HG02973 (cell line): ENCODE measurements around the gene KIAA0319L.
"Not testable (repeated sequence)": the region's sequence is repeated elsewhere in the genome, so short reads cannot be mapped to it uniquely, and the experiment has no call there.

Experiments used
- ATAC-seq: cut with Tn5 transposase; IDR thresholded peaks from one replicate; pipeline ENCODE4 v1.9.1; 2021; ENCODE audit warnings: moderate library complexity; ENCODE audit not compliant: unreplicated experiment

The KIAA0319L gene

DNA sequence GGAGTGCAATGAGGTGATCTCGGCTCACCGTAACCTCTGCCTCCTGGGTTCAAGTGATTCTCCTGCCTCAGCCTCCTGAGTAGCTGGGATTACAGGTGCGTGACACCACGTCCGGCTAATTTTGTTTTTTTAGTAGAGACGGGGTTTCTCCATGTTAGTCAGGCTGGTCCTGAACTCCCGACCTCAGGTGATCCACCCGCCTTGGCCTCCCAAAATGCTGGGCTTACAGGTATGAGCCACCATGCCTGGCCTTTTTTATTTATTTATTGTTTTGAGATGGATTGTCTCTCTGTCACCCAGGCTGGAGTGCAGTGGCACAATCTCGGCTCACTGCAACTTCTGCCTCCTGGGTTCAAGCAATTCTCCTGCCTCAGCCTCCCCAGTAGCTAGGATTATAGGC, 24.4 kb upstream of the KIAA0319L start:
- ATAC-seq: not testable (repeated sequence)

DNA sequence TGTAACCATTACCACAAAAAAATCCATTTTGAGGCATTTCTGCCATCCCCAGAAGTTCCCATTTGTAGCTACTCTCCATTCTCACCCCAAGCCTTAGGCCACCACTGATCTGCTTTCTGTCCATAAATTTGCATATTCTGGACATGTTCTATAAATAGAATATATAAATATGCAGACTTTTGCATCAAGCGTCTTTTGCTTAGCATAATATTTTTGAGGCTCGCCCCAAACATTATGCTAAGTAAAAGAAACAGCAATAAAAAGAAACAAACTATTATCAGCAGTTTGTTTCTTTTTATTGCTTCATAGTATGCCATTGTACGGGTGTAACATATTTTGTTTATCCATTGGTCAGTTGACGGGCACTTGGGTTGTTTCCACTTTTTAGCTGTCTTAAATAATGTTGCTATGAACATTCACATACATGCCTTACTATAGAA, 23.8 kb upstream of the KIAA0319L start:
- ATAC-seq: no peak

DNA sequence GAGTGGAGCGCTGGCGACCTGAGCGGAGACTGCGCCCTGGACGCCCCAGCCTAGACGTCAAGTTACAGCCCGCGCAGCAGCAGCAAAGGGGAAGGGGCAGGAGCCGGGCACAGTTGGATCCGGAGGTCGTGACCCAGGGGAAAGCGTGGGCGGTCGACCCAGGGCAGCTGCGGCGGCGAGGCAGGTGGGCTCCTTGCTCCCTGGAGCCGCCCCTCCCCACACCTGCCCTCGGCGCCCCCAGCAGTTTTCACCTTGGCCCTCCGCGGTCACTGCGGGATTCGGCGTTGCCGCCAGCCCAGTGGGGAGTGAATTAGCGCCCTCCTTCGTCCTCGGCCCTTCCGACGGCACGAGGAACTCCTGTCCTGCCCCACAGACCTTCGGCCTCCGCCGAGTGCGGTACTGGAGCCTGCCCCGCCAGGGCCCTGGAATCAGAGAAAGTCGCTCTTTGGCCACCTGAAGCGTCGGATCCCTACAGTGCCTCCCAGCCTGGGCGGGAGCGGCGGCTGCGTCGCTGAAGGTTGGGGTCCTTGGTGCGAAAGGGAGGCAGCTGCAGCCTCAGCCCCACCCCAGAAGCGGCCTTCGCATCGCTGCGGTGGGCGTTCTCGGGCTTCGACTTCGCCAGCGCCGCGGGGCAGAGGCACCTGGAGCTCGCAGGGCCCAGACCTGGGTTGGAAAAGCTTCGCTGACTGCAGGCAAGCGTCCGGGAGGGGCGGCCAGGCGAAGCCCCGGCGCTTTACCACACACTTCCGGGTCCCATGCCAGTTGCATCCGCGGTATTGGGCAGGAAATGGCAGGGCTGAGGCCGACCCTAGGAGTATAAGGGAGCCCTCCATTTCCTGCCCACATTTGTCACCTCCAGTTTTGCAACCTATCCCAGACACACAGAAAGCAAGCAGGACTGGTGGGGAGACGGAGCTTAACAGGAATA, 20.1 kb upstream of the KIAA0319L start:
- ATAC-seq: no peak

- not testable (repeated sequence) for ATAC-seq
Observed at GRCh38 chr1:35576766-35577070, 19.5 kb upstream of the KIAA0319L start.

DNA sequence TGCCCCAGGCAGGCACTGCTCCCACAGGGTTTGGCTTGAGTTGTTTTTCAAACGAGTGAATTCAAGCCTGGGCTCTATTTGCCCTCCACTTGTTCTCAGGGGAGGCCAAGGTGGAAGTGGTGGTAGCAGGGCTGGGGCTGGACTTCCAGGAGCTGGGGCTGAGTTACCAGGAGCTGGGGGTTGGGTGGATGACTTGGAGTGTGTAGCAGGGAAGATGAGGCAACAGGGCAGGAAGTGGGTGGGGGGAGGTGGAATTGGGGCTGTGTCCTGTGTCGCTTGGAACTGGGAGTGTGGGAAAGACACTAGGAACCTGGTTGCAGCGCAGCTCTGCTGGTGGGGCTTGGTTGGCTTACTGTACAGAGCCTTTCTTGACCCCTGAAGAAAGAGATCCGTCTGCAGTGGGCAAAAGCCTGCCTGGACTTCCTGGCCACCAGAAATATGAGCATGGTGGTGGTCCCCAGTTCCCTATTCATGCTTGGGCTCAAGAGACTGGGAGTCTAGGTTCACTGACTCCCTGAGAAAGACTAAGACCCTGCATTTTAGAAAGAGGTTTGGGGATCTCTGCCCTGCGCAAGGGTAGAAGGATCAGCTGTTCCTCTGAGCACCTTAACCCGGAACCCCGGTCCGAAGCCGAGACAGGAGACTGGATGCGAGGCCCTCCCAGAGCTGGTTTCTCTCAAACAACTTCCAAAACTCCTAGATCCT, 19.0 kb upstream of the KIAA0319L start:
- no peak for ATAC-seq

GRCh38 chr1:35575416-35575958, 18.3 kb upstream of the KIAA0319L start:
- ATAC-seq: no peak

- no peak for ATAC-seq
Observed at GRCh38 chr1:35574655-35575415, 17.6 kb upstream of the KIAA0319L start.

DNA sequence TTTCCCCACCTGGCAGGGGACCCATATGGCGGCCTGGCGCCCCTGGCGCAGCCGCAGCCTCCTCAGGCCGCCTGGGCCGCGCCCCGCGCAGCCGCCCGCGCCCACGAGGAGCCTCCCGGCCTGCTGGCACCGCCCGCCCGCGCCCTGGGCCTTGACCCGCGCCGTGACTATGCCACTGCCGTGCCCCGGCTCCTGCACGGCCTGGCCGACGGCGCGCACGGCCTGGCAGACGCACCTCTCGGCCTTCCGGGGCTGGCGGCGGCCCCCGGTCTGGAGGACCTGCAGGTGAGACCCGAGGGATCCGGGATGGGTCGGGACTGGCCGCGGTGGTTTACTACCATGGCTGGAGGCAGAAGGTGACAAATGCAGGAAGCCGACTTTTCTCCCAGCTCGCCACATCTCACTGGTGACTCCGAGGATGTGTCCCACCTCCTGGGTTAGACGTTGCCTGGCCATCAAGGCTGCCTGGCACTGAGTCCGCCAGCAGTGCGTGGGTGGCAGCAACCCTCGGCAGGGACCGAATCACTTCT, 17.0 kb upstream of the KIAA0319L start:
- ATAC-seq: no peak

- no peak for ATAC-seq
Observed at GRCh38 chr1:35573198-35574124, 16.3 kb upstream of the KIAA0319L start, which contains the start of gene TFAP2E. TFAP2E (plus strand) TSS chr1:35573314; CDS start chr1:35573578, 264 bp downstream.

DNA sequence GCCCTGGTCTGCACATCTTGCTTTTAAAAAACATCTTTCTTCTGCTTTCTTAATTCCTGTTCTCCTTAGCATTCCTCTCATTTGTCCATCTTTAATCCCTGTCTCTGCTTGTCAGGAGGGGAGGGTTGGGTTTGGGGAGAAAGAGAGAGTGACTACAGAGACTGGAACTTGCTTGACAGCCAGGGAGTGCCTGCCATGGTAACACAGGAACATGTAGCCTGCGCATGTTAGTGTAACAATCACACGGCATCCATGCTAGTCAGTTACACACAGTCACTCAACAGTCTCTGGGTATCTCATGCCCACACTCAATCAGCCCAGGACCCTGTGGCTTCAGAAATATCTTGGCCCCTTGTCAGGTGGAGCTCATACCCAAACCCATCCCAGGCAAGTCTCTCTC, 15.1 kb upstream of the KIAA0319L start:
- no peak for ATAC-seq

DNA sequence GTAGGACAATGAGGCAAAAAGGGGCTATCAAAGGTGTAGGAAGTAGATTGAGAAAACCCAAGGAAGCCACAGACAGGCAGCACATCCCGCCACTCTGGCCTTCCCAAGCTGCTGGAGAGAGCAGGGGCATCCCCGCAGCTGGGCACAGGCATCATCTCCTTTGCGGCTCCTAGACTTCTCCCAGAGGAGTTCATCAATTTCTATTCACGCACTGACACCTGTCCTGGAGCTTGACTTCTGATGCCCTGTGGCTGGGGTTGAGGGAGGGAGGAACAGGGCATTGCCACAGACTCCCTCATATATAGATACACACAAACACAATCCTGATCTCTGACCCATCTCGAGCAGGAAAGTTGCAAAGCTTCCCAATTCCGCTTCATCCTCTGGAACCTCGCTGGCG, 14.1 kb upstream of the KIAA0319L start:
- ATAC-seq: no peak

GRCh38 chr1:35570589-35571137, 13.5 kb upstream of the KIAA0319L start:
- no peak for ATAC-seq

GRCh38 chr1:35569936-35570335, 12.7 kb upstream of the KIAA0319L start:
- no peak for ATAC-seq

DNA sequence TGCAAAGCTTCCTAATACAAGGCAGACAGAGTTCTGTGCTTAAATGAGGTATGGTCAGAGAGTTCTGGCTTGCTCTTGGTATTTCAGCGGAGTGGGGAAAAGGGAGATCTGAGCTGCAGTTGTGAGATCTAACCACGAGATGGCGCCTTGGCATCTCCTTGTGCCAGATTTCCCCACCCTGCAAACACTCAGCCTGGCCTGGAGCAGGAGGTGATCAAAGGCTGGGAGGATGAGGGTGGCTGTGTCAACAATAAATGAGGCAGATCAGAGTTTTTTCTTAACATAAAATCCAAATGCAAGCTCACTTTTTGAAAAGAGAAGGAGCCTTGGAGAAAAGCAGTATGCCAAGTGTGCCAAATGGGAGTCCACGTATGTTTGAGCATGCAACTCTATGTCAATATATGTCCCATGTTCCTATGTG, 11.8 kb upstream of the KIAA0319L start:
- no peak for ATAC-seq

DNA sequence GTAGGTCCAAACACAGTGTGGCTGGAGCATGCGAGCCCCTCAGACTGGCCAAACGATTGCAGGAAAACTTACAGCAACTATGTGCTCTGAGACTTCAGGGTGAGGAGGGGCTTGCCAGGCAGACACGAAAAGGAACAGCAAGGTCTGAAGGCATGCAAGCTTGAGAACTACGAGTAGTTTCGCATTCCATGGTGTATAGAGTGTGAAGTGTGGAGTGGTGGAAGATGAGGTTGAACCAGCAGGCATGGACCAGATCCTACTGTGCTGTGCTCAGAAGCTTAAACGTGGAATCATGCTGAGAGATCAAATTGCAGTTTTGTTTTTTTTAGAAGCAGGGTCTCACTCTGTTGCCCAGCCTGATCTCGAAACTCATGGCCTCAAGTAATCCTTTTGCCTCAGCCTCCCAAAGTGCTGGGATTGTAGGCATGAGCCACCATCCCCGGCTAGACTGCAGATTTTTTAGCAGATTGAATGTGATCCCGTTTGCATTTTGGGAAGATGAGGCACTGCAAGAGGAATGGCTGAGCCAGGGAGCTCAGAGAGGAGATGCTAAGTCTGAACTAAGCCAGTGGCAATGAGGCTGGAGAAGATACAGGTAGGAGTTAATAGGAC, 10.8 kb upstream of the KIAA0319L start:
- ATAC-seq: no peak

DNA sequence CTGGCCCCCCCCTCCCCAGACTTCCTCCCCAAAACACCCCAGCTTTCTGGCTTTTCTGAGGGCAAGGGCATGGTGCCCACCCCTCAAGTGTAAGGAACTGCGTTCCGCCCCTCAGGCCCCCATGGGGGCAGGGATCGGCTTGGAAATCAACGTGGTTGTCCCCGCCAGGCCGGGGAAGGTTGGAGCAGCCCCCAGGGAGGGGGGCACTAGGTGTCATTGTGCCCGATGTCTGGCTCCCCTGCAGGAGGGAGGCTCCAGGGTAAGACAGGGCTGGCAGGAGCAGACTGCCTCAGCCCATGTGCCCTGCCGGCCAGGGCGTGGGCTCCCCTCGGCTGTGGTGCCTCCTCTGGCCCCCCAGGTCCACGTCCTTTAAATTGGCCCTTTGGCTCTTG, 8.5 kb upstream of the KIAA0319L start:
- ATAC-seq: no peak

DNA sequence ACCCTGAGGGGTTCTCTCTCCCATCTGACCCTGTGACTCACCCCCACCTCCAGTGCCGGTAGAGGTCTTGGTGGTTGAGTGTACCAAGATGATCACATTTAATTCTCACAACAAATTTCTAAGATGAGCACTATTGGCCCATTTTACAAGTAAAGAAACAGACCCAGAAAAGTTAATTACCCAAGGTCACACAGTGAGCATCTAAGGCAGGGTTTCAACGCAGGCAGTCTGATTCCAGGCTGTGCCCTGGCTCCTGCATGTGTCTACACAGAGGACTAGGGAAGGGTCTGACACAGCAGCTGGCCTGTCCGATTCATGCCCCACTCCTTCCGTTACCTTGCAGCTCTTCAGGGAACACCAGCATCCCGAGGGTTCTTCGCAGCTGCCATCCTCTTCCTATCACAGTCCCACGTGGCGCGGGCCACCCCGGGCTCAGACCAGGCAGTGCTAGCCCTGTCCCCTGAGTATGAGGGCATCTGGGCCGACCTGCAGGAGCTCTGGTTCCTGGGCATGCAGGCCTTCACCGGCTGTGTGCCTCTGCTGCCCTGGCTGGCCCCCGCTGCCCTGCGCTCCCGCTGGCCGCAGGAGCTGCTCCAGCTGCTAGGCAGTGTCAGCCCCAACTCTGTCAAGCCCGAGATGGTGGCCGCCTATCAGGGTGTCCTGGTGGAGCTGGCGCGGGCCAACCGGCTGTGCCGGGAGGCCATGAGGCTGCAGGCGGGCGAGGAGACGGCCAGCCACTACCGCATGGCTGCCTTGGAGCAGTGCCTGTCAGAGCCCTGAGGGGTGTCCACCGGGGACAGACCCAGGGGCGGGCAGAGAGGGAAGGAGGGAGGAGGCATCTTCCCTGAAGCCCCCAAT, 7.9 kb upstream of the KIAA0319L start:
- no peak for ATAC-seq
